ENCODE measurements around the gene NLRC5.

GRCh38 chr16:57042157-57043111 is 53.1 kb downstream of the NLRC5 start:
- TF ChIP-seq CTCF (IDR thresholded peaks at IDR 0.05; ENCODE audit: low read length), result no peak
- TF ChIP-seq EZH2 (optimal IDR thresholded peaks at IDR 0.05; ENCODE audit: low read depth, low read length), result no peak
- no peak for TF ChIP-seq EZH2phosphoT487 (IDR thresholded peaks at IDR 0.05; ENCODE audit: low read length)
